Glutamatergic neuron (in vitro differentiated cells): Measurements from ENCODE around the gene WWTR1. TPM values are rescaled to one million over a fixed set of nuclear protein-coding genes. Genes with fewer than 3 reads are reported as not detected.
A peak's percentile ranks its signal among the peaks of the same experiment; 100 is the strongest.

ENCODE experiments used
- DNase-seq: peaks from one replicate; pipeline ENCODE4 v3.0.0; 2022
- H3K27ac Mint-ChIP-seq: one replicate; pipeline ENCODE4 v1.8.0; 2020; ENCODE audit warnings: mild to moderate bottlenecking, mixed read lengths, inconsistent platforms; ENCODE audit not compliant: unreplicated experiment
- H3K27me3 Mint-ChIP-seq: one replicate; pipeline ENCODE4 v1.8.0; 2020; ENCODE audit warnings: mild to moderate bottlenecking, moderate library complexity, mixed read lengths, inconsistent platforms; ENCODE audit not compliant: unreplicated experiment
- H3K36me3 Mint-ChIP-seq: one replicate; pipeline ENCODE4 v1.8.0; 2020; ENCODE audit warnings: mild to moderate bottlenecking, mixed read lengths, inconsistent platforms; ENCODE audit not compliant: unreplicated experiment
- H3K4me1 Mint-ChIP-seq: one replicate; pipeline ENCODE4 v1.8.0; 2020; ENCODE audit warnings: mild to moderate bottlenecking, low read depth, mixed read lengths, inconsistent platforms; ENCODE audit not compliant: unreplicated experiment
- H3K4me3 Mint-ChIP-seq: one replicate; pipeline ENCODE4 v1.8.0; 2020; ENCODE audit warnings: mild to moderate bottlenecking, mixed read lengths, inconsistent platforms; ENCODE audit not compliant: unreplicated experiment
- H3K9me3 Mint-ChIP-seq: one replicate; pipeline ENCODE4 v1.8.0; 2020; ENCODE audit warnings: mild to moderate bottlenecking, moderate library complexity, mixed read lengths, inconsistent platforms; ENCODE audit not compliant: unreplicated experiment
- CTCF ChIP-seq: fragments of 200-600 bp; sonication (generic); IDR thresholded peaks from one replicate; pipeline ENCODE4 v1.5.0; 2021; ENCODE audit not compliant: partially characterized antibody, unreplicated experiment
- total RNA-seq: library from RNA; stranded (reverse); fragmentation: NEBNext Ultra II Directional; extraction: Animal tissue kit (Norgen Biotek cat#: 25700); gene quantifications from one replicate; pipeline ENCODE4 v1.2.1, GENCODE V29; 2021; ENCODE audit not compliant: unreplicated experiment

The WWTR1 gene
- total RNA-seq, 1 donor from 2014 or later, result 2.3 TPM

DNA sequence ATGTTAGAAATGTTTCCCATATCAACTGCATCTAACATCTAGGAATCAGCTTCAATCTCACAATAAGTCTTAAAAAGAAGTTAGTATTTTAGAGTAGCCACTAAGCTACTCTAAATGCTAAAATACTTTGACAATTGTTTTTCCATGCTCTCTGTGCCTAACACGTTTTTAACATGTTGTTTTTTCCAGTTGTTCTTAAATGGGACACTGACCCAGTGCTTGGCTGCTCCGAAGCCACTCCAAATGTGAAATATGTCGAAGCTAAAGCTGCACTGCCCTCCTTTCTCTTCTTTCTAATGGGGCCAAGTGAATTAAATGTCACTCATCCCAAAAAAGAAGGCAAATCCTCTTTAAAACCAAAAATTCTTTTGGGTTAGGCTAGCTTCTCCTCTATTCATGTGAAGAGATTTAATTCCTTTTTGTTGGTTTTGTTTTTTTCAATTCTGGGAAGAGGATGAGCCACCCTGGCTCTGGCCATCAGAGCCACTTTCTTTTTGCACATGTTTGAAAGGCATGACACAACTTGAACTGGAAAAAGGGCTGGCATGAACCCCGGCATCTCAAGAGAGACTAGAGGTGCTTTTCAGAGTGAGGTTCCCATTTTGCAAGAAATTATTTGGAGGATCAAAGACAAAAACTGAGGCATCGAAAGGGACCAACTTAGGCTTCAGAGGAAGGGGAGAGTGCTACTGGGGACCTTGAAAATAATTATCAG lies 73.7 kb downstream of the WWTR1 start:
- Mint-ChIP-seq H3K36me3 (no peaks in the 10 kb centered on the region), H3K27me3 (no peaks in the 10 kb centered on the region), H3K4me1 (peaks cover 10% of the 10 kb centered on the region), H3K4me3 (no peak overlapping the region), H3K9me3 (no peaks in the 10 kb centered on the region), H3K27ac (no peak overlapping the region)
- TF ChIP-seq CTCF, result no peak
- no peak for DNase-seq

- TF ChIP-seq CTCF, result no peak
- DNase-seq, result no peak
- no peak overlapping the region for H3K4me3 Mint-ChIP-seq
- no peaks in the 10 kb centered on the region for H3K9me3 Mint-ChIP-seq
- H3K36me3 Mint-ChIP-seq, result no peaks in the 10 kb centered on the region
- no peak overlapping the region for H3K27ac Mint-ChIP-seq
- peaks cover 8% of the 10 kb centered on the region for H3K4me1 Mint-ChIP-seq
- no peaks in the 10 kb centered on the region for H3K27me3 Mint-ChIP-seq
These were observed 75.4 kb downstream of the WWTR1 start for GRCh38 chr3:149582395-149582794.

DNA sequence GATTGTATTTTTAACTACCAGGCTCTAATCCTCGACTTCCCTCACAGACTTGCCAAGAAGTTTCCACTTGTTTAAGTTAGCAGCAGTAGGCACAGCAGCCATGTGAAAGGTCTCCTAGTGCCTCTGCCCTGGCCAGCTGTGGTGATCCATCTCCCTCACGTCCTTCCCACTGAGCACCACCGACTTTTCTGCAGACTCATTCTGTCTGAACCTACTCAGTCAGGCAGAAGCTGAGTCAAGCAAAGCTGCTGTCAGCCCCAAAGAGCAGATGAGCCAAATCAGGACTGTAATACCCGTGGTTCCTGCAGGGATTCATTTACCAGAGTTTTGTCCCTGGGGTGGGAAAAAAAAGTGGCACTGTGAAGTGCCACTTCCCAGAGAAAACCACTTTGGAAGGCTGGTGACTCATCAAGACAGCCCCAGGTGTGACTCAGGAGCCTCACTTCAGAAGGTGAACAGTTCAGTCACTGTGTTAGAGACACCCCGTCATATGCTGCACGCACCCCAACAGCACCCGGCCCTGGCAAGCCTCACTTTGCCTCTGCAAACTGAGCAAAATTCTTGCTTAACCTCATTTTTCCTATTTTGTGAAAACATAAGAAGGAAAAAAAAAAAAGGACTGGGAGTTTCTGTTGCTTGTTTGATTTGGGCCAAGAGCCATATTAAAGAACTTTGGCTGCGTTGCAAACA lies 76.0 kb downstream of the WWTR1 start:
- no peak for TF ChIP-seq CTCF
- no peak overlapping the region for H3K27ac Mint-ChIP-seq
- H3K4me1 Mint-ChIP-seq, result peaks cover 8% of the 10 kb centered on the region
- H3K27me3 Mint-ChIP-seq, result no peaks in the 10 kb centered on the region
- peak; percentile 17 for DNase-seq
- H3K9me3 Mint-ChIP-seq, result no peaks in the 10 kb centered on the region
- no peaks in the 10 kb centered on the region for H3K36me3 Mint-ChIP-seq
- no peak overlapping the region for H3K4me3 Mint-ChIP-seq

DNA sequence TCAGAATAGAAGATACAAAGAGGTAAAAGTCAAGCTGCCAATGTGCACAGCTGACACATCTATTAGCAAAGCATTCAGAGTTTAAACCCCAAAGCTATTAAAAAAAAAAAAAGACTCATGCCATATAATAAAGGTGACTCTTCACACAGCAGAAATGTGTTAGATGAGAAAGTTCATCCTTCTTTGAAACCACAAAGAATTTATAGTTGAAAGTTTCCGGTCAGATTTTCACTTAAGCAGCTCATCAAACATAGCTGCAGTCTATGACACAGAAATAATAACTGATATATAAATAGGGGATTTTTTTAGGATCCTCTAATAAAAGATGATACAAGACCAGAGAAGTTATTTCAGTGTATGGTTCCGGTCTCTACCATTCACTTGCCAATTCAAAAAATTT lies 76.6 kb downstream of the WWTR1 start:
- Mint-ChIP-seq H3K4me3 (no peak overlapping the region), H3K27ac (no peak overlapping the region), H3K27me3 (no peaks in the 10 kb centered on the region), H3K9me3 (no peaks in the 10 kb centered on the region), H3K36me3 (no peaks in the 10 kb centered on the region), H3K4me1 (peaks cover 10% of the 10 kb centered on the region)
- DNase-seq, result no peak
- no peak for TF ChIP-seq CTCF
